Spleen (tissue), 7 donors: ENCODE measurements around the gene DDIT4.

Experiments
- POLR2A ChIP-seq, 3 donors: fragments of 450-650 bp; IDR thresholded peaks; one replicate each; pipeline ENCODE4 v1.5.1; 2017; ENCODE audit warnings: antibody characterized with exemption in 3 of 3, mild to moderate bottlenecking in 1 of 3
- POLR2AphosphoS5 ChIP-seq, 3 donors: sonication (generic); formaldehyde crosslinking; IDR thresholded peaks; one replicate each; pipeline ENCODE4 v1.5.1; 2017; ENCODE audit warnings: antibody characterized with exemption in 3 of 3
- TF ChIP-seq, protein P1 (sequence below), 11 experiments: fragments of 200-600 bp in 7 of 11; fragments of 450-650 bp in 4 of 11; sonication (generic) in 4 of 11; IDR thresholded peaks in 8 of 11; conservative IDR thresholded peaks in 3 of 11; 1 replicate in 7 of 11; 2 replicates in 4 of 11; pipeline versions ENCODE4 v1.4.0 to v1.8.0; 2016 to 2021; ENCODE audit warnings: antibody characterized with exemption in 11 of 11, inconsistent platforms in 4 of 11, mild to moderate bottlenecking in 1 of 11
- donor health status: DM: no; HTN: no; CAD: no; lungs with moderate emphysema.
- donor health status: DM: no; HTN: no; CAD: no.
- donor health status: DM: no; HTN: no; CAD: no.

DNA sequence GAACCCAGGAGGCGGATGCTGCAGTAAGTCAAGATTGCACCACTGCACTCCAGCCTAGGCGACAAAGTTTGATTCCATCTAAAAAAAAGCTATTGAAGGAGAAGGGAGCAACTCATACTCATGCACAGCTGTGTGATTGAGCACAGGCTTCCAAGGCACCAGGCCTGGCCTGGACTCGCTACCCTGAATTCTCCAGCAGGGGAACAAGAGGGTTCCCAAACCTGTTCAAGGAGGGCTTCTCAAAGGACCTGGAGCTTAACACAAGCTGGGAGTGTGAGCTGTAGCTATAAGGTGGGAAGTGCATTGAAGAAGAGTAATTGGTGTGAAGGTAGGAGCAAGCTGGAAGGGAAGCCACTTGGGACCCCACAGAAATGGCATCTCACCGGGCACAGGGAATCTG is 15.1 kb upstream of the DDIT4 start:
- TF ChIP-seq, protein P1, sequence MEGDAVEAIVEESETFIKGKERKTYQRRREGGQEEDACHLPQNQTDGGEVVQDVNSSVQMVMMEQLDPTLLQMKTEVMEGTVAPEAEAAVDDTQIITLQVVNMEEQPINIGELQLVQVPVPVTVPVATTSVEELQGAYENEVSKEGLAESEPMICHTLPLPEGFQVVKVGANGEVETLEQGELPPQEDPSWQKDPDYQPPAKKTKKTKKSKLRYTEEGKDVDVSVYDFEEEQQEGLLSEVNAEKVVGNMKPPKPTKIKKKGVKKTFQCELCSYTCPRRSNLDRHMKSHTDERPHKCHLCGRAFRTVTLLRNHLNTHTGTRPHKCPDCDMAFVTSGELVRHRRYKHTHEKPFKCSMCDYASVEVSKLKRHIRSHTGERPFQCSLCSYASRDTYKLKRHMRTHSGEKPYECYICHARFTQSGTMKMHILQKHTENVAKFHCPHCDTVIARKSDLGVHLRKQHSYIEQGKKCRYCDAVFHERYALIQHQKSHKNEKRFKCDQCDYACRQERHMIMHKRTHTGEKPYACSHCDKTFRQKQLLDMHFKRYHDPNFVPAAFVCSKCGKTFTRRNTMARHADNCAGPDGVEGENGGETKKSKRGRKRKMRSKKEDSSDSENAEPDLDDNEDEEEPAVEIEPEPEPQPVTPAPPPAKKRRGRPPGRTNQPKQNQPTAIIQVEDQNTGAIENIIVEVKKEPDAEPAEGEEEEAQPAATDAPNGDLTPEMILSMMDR (IDR thresholded peaks at IDR 0.05 in 8 of 11, conservative IDR thresholded peaks at IDR 0.05 in 3 of 11) = no peak
- no peak for TF ChIP-seq POLR2AphosphoS5 (IDR thresholded peaks at IDR 0.05)
- TF ChIP-seq POLR2A (IDR thresholded peaks at IDR 0.05) = no peak
